LNCAP (cell line): ENCODE data around the gene FETUB.

ENCODE experiments used
- CTCF ChIP-seq: fragments of 450-650 bp; IDR thresholded peaks from 2 replicates; pipeline ENCODE4 v1.5.1; 2017; ENCODE audit warnings: mild to moderate bottlenecking

FETUB gene

GRCh38 chr3:186642014-186642413 lies 1.8 kb downstream of the FETUB start:
- no peak for TF ChIP-seq CTCF

GRCh38 chr3:186643493-186643892 lies 3.3 kb downstream of the FETUB start:
- TF ChIP-seq CTCF: no peak

GRCh38 chr3:186644683-186645082 lies 4.5 kb downstream of the FETUB start:
- no peak for TF ChIP-seq CTCF

GRCh38 chr3:186646106-186646505 lies 5.9 kb downstream of the FETUB start:
- no peak for TF ChIP-seq CTCF

GRCh38 chr3:186646841-186647240 lies 6.6 kb downstream of the FETUB start:
- no peak for TF ChIP-seq CTCF

GRCh38 chr3:186648851-186649250 lies 8.7 kb downstream of the FETUB start:
- TF ChIP-seq CTCF: no peak

GRCh38 chr3:186651678-186652215 lies 11.5 kb downstream of the FETUB start:
- TF ChIP-seq CTCF: no peak

- no peak for TF ChIP-seq CTCF
Measured at GRCh38 chr3:186653080-186653707, 13.0 kb downstream of the FETUB start.
